Neural cell (in vitro differentiated cells): Measurements from ENCODE around the gene GCSAM.

Source experiments
- EP300 ChIP-seq: fragments of 450-650 bp; conservative IDR thresholded peaks from 2 replicates; pipeline ENCODE4 v1.6.1; 2014; ENCODE audit warnings: antibody characterized with exemption, mild to moderate bottlenecking, moderate library complexity; ENCODE audit not compliant: poor library complexity, severe bottlenecking
- EZH2 ChIP-seq: fragments of 200-600, 300-800 bp; shearing (Covaris generic), sonication (generic); IDR thresholded peaks from 2 replicates; pipeline ENCODE4 v1.6.1; 2014; ENCODE audit warnings: antibody characterized with exemption, low read length, borderline replicate concordance, mild to moderate bottlenecking; ENCODE audit not compliant: insufficient read depth, poor library complexity, severe bottlenecking
- POLR2AphosphoS5 ChIP-seq: IDR thresholded peaks from 2 replicates; pipeline ENCODE4 v1.6.1; 2012
- RAD21 ChIP-seq: fragments of 450-650 bp; conservative IDR thresholded peaks from 2 replicates; pipeline ENCODE4 v1.6.1; 2014; ENCODE audit warnings: antibody characterized with exemption, mild to moderate bottlenecking, moderate library complexity
- SMC3 ChIP-seq: fragments of 450-650 bp; conservative IDR thresholded peaks from 2 replicates; pipeline ENCODE4 v1.6.1; 2014; ENCODE audit warnings: antibody characterized with exemption, mild to moderate bottlenecking, moderate library complexity; ENCODE audit not compliant: poor library complexity
- TAF1 ChIP-seq: IDR thresholded peaks from 2 replicates; pipeline ENCODE4 v1.6.1; 2012; ENCODE audit warnings: low read depth
- TF ChIP-seq, protein P1 (sequence below): fragments of 450-650 bp; IDR thresholded peaks from 2 replicates; pipeline ENCODE4 v1.5.1; 2014; ENCODE audit warnings: antibody characterized with exemption, mild to moderate bottlenecking, moderate library complexity; ENCODE audit not compliant: poor library complexity, severe bottlenecking

DNA sequence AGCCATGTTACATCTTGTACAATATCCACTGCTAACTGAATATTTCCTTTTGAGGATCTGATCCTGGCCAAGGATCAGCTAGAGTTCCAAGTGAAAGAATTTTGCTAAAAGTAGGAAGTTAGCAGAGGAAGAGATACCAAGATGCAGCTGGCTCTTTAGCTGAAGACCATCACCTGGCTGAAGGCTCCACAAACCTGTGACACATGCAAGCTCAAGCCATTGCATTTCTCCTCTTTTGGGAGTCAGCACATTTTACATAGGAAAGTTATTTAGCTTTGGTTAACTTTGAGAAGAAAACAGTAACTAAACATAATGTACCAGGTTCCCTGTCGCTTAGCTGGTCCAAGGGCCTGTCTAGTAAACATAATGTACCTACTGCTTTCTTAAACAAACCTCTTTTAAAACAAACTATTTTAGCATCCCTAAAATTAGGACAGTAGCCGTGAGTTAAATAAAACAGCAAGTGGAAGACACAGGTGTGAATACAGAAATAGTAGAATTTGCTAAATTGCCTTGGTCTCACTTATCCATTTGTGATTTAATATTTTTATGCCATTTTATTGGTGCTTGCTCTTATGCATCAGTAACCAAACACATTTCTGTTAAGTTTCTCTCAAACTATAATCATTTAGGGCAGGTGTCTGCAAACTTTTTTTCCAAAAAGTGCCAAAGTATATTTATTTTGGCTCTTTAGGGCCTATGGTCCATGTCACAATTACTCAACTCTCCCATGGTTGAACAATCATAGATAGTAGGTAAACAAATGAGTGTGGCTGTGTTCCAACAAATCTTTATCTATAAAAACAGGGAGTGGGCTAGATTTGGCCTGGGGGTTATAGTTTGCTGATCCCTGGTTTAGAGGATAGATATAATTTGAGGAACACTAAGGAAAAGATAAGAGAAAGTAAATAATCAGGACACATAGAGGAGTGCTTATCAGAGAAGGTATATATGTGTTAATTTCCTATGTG lies 11.2 kb downstream of the GCSAM start:
- no peak for TF ChIP-seq POLR2AphosphoS5
- TF ChIP-seq, protein P1, sequence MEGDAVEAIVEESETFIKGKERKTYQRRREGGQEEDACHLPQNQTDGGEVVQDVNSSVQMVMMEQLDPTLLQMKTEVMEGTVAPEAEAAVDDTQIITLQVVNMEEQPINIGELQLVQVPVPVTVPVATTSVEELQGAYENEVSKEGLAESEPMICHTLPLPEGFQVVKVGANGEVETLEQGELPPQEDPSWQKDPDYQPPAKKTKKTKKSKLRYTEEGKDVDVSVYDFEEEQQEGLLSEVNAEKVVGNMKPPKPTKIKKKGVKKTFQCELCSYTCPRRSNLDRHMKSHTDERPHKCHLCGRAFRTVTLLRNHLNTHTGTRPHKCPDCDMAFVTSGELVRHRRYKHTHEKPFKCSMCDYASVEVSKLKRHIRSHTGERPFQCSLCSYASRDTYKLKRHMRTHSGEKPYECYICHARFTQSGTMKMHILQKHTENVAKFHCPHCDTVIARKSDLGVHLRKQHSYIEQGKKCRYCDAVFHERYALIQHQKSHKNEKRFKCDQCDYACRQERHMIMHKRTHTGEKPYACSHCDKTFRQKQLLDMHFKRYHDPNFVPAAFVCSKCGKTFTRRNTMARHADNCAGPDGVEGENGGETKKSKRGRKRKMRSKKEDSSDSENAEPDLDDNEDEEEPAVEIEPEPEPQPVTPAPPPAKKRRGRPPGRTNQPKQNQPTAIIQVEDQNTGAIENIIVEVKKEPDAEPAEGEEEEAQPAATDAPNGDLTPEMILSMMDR, result no peak
- no peak for TF ChIP-seq TAF1
- TF ChIP-seq EP300, result no peak
- TF ChIP-seq EZH2, result no peak
- no peak for TF ChIP-seq RAD21
- no peak for TF ChIP-seq SMC3
